Aorta (tissue), 5 donors: Measurements from ENCODE around the gene RGS21. TPM values are rescaled to one million over a fixed set of nuclear protein-coding genes. Genes with fewer than 3 reads are reported as not detected.

ENCODE experiments used
- ATAC-seq: fragments of 200-7000 bp; cut with Tn5 transposase; one replicate; pipeline ENCODE4 v1.9.1; 2022; ENCODE audit warnings: moderate library complexity; ENCODE audit not compliant: low FRiP score
- DNase-seq, 2 donors: peaks; one replicate each; pipeline ENCODE4 v3.0.0-alpha.2; 2020
- H3K27ac ChIP-seq, 2 donors: one replicate each; pipeline ENCODE4 v1.5.1; 2013; ENCODE audit warnings: low read length in 2 of 2, mild to moderate bottlenecking in 2 of 2, moderate library complexity in 2 of 2, control low read depth in 1 of 2, inconsistent platforms in 1 of 2, low read depth in 1 of 2
- H3K27me3 ChIP-seq, 2 donors: one replicate each; pipeline ENCODE4 v1.6.1; 2013; ENCODE audit warnings: control low read depth in 1 of 2, low read length in 1 of 2, mild to moderate bottlenecking in 1 of 2, moderate library complexity in 1 of 2; ENCODE audit not compliant: insufficient read depth in 2 of 2, control insufficient read depth in 1 of 2
- H3K36me3 ChIP-seq, 2 donors: one replicate each; pipeline ENCODE4 v1.6.1; 2013; ENCODE audit warnings: control low read depth in 1 of 2, low read length in 1 of 2, mild to moderate bottlenecking in 1 of 2; ENCODE audit not compliant: insufficient read depth in 2 of 2, control insufficient read depth in 1 of 2
- H3K4me1 ChIP-seq, 2 donors: one replicate each; pipeline ENCODE4 v1.6.1; 2013; ENCODE audit warnings: low read length in 2 of 2, control low read depth in 1 of 2, mild to moderate bottlenecking in 1 of 2, moderate library complexity in 1 of 2; ENCODE audit not compliant: insufficient read depth in 2 of 2, control insufficient read depth in 1 of 2
- H3K4me3 ChIP-seq, 2 donors: one replicate each; pipeline ENCODE4 v1.5.1; 2013; ENCODE audit warnings: low read length in 2 of 2, control low read depth in 1 of 2, mild to moderate bottlenecking in 1 of 2
- H3K9me3 ChIP-seq: one replicate; pipeline ENCODE4 v1.6.1; 2013; ENCODE audit warnings: mild to moderate bottlenecking, low read length; ENCODE audit not compliant: control insufficient read depth
- WGBS, 2 donors: extraction: QIAGEN DNeasy Blood & Tissue Kit; methylation state at CpG; one replicate each; pipeline ENCODE4 v1.1.7; 2013; 5-methylcytosine and 5-hydroxymethylcytosine counted together
- intact Hi-C, 2 donors: fragments of 100-400 bp; cut with DNase I; formaldehyde crosslinking; loops; one replicate each; pipeline versions ENCODE4 v1.14.2 to v1.15.0; 2022
- polyA plus RNA-seq, 2 donors: library from polyadenylated mRNA; stranded (reverse); fragments of 200-250 nt; gene quantifications; one replicate each; pipeline ENCODE4 v1.2.3, GENCODE V29; 2013
- total RNA-seq, 2 donors: library from RNA; stranded (reverse); fragmentation: NEBNext Ultra II Directional; extraction: Animal tissue kit (Norgen Biotek cat#: 25700); gene quantifications; one replicate each; pipeline ENCODE4 v1.2.1, GENCODE V29; 2021
- donor health status: healthy with polysubstance abuse.
- donor health status: Bipolar disorder and iron deficiency.
- donor health status: DM: no; HTN: no; CAD: no.
- donor health status: DM: no; HTN: no; CAD: no.
- donor health status: DM: yes; HTN: yes; CAD: no.

RGS21 gene
- total and polyA plus RNA-seq, 4 donors, result not detected

DNA sequence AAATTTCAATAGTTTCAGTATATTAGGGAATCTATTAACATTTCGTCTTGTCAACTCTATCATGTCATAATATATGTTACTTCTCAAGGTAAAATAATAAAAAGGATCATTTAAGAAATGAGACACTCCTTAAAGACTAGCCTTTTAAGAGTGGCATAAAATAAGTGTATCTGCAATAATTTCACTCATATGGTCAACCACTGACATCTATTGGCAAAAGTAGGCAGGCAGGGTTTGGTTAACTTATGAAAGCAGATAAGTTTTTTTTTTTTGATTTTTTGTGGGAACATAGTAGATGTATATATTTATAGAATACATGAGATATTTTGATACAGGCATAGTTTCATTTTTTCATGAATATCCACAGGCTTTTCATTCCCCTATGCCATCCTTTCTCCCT is 5.5 kb upstream of the RGS21 start:
- Histone ChIP-seq H3K4me1 (no peaks in the 10 kb centered on the region), H3K27me3 (no peaks in the 10 kb centered on the region), H3K27ac (no peak overlapping the region), H3K9me3 (no peaks in the 10 kb centered on the region), H3K36me3 (no peaks in the 10 kb centered on the region), H3K4me3 (no peak overlapping the region)
- DNase-seq, result no peak
- ATAC-seq, result no peak
- intact Hi-C loops, result no loop called here
- 46 to 49% methylated on average over 1 of the region's 1 CpG for WGBS, 2 donors

DNA sequence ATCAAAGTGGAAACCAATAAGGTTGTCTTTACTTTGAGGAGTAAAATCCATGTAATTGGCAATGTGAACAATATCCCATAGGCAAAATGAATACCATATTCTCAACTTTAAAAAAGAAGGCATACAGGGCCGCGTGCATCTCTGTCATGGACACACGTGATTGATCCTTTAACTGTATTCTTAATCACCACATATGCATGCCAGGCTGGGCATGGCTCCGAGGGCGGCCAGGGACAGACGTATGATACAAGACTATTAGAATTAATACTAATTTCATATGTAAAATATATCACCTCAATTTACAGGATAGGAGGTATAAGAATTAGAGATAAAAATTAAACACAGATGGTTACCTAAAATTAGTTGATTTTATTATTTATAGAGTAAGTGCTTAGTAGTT is 11.2 kb downstream of the RGS21 start:
- H3K9me3 ChIP-seq, result no peaks in the 10 kb centered on the region
- WGBS, 2 donors, result 91 to 93% methylated on average over 6 of the region's 6 CpGs
- intact Hi-C loops, result no loop called here
- ATAC-seq (no peak), DNase-seq (peak in 1 of 2 donors; percentile 59)
- no peak overlapping the region for H3K4me3 ChIP-seq
- H3K27ac ChIP-seq, result no peak overlapping the region
- H3K36me3 ChIP-seq, result no peaks in the 10 kb centered on the region
- no peaks in the 10 kb centered on the region for H3K27me3 ChIP-seq
- no peaks in the 10 kb centered on the region for H3K4me1 ChIP-seq

- Histone ChIP-seq H3K27me3 (no peaks in the 10 kb centered on the region), H3K27ac (no peak overlapping the region), H3K9me3 (no peaks in the 10 kb centered on the region), H3K4me1 (no peaks in the 10 kb centered on the region), H3K4me3 (no peak overlapping the region), H3K36me3 (no peaks in the 10 kb centered on the region)
- ATAC-seq, result no peak
- intact Hi-C loops, result no loop called here
- no peak for DNase-seq
- 67 to 72% methylated on average over 6 of the region's 6 CpGs for WGBS, 2 donors
Observed at GRCh38 chr1:192342842-192343241, 26.1 kb downstream of the RGS21 start.

DNA sequence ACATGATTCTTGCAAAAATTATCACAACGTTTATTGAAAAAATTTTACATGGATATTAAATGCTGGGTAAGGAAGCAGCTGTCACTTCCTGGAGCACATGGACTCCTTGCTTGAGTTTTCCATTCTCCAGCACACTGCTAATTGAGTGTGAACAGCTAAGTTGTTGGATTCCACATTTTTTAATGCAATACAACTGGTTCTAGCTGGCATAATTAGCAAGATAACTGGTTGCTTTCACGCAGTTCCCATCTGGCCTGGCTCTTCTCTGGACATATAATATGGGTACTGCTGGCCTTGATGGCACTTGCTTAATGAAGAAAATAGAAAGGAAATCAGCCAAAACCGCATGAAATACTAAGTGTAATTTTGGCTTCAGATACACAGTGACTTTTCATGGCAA is 26.6 kb downstream of the RGS21 start:
- ATAC-seq, result no peak
- Histone ChIP-seq H3K36me3 (no peaks in the 10 kb centered on the region), H3K4me3 (no peak overlapping the region), H3K27ac (no peak overlapping the region), H3K4me1 (no peaks in the 10 kb centered on the region), H3K27me3 (no peaks in the 10 kb centered on the region), H3K9me3 (no peaks in the 10 kb centered on the region)
- intact Hi-C loops, result no loop called here
- no peak for DNase-seq
- WGBS, 2 donors, result 59 to 63% methylated on average over 3 of the region's 3 CpGs

DNA sequence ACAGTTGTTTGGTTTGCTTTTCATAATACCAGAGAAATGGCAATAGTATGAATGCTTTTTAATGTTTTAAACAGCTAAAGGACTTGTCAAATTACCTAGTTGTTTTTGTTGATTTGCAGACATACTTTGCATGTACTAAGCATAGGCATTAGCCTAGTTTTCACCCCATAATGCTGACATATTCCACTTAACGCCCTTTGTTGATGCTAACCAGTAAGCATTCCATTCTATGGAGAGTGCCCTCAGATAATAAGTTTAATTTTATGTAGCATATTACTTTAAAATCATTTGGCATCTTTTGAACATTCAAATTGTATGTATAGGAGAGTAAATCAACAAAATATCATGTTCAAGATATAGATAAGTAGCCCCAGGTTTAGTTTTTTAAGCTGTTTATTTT is 32.5 kb downstream of the RGS21 start:
- DNase-seq (no peak), ATAC-seq (no peak)
- Histone ChIP-seq H3K4me1 (no peaks in the 10 kb centered on the region), H3K27ac (no peak overlapping the region), H3K27me3 (no peaks in the 10 kb centered on the region), H3K36me3 (no peaks in the 10 kb centered on the region), H3K4me3 (no peak overlapping the region), H3K9me3 (no peaks in the 10 kb centered on the region)
- intact Hi-C loops, result no loop called here
- 75 to 76% methylated on average over 1 of the region's 1 CpG for WGBS, 2 donors

DNA sequence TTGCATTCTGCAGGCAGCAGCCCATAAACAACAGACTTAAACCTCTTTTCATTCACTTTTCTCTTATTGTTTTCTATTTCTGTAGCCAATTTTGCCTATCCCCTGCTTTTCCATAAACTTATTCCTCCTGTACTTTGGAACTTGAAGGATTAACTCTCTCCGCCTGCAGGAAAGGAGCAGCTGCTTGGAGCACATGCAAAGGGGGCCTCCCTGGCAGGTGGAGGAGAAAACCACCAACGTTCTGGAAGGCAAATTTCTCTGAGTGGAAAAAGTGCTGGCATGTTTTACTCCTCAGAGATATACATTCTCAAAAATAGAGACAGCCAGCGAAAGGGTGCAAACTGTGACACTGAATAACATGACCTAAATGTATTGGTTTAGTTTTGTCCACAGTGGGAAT is 33.6 kb downstream of the RGS21 start:
- Histone ChIP-seq H3K4me1 (no peaks in the 10 kb centered on the region), H3K9me3 (no peaks in the 10 kb centered on the region)

GRCh38 chr1:192351550-192351949 is 34.8 kb downstream of the RGS21 start:
- Histone ChIP-seq H3K27me3 (no peaks in the 10 kb centered on the region), H3K4me3 (no peak overlapping the region), H3K4me1 (no peaks in the 10 kb centered on the region), H3K36me3 (no peaks in the 10 kb centered on the region), H3K27ac (no peak overlapping the region), H3K9me3 (no peaks in the 10 kb centered on the region)
- intact Hi-C loops, result no loop called here
- DNase-seq (no peak), ATAC-seq (no peak)

More for the DNA sequence above, 33.6 kb downstream of the RGS21 start:
- Histone ChIP-seq H3K36me3 (no peaks in the 10 kb centered on the region), H3K27me3 (no peaks in the 10 kb centered on the region), H3K27ac (no peak overlapping the region), H3K4me3 (no peak overlapping the region)
- ATAC-seq, result no peak
- intact Hi-C loops, result no loop called here
- 31 to 38% methylated on average over 3 of the region's 3 CpGs for WGBS, 2 donors
- DNase-seq, result no peak

DNA sequence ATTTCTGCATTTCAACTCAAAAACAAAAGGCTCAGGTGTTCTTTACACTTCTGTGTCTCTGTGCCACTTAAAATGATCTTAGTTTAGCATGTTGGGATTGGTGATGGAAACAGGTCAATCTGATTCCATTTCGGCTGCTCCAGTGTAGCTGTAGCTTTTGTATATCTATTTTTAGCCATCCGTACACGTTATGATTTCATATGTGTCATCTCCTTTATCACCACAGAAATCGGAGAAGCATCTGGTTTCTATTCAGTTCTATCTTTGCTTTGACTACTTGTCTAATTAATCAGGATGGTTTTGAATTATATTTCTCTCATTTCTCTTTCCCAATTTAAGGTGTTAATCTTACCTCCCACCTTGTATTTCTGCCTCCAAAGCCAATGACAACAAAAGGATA is 41.1 kb downstream of the RGS21 start:
- H3K4me3 ChIP-seq, result no peak overlapping the region
- H3K27me3 ChIP-seq, result no peaks in the 10 kb centered on the region
- WGBS, 2 donors, result 25 to 35% methylated on average over 4 of the region's 4 CpGs
- DNase-seq (no peak), ATAC-seq (no peak)
- no peaks in the 10 kb centered on the region for H3K36me3 ChIP-seq
- H3K9me3 ChIP-seq, result no peaks in the 10 kb centered on the region
- H3K27ac ChIP-seq, result no peak overlapping the region
- no peaks in the 10 kb centered on the region for H3K4me1 ChIP-seq
- intact Hi-C loops, result no loop called here

DNA sequence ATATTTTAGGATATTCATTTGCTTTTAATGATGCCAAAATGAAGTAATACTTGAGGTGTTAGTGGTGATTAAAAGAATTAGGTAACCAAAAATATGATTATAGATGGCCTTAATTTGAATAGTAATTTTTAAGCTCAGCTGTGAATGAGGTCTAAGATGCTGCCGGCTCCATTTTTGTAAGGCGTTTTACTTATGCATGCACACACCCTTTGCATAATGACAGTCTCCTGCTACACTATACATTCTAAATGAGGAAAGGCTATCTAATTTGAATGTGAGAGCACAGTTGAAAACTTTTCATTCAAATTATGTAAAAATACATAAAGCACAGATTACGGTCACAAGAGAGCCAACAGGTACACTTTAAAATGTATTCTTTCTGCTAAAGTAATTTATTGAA is 41.6 kb downstream of the RGS21 start:
- DNase-seq (no peak), ATAC-seq (no peak)
- Histone ChIP-seq H3K4me1 (no peaks in the 10 kb centered on the region), H3K27me3 (no peaks in the 10 kb centered on the region), H3K27ac (no peak overlapping the region), H3K4me3 (no peak overlapping the region), H3K9me3 (no peaks in the 10 kb centered on the region), H3K36me3 (no peaks in the 10 kb centered on the region)
- intact Hi-C loops, result no loop called here
- 85 to 90% methylated on average over 3 of the region's 3 CpGs for WGBS, 2 donors
